Right lobe of liver (tissue), 6 donors: Measurements from ENCODE around the gene PSMG3. TPM values are rescaled to one million over a fixed set of nuclear protein-coding genes. Genes with fewer than 3 reads are reported as not detected.

Source experiments
- ATAC-seq, 4 donors: fragments of 200-7000 bp; cut with Tn5 transposase; one replicate each; pipeline ENCODE4 v1.9.1; 2020; ENCODE audit warnings: mild to moderate bottlenecking in 4 of 4, moderate library complexity in 4 of 4
- DNase-seq, 3 donors: peaks; one replicate each; pipeline ENCODE4 v3.0.0-alpha.2; 2020
- H3K27ac ChIP-seq, 3 donors: fragments of 200-600 bp; one replicate each; pipeline ENCODE4 v1.8.0; 2022
- H3K27me3 ChIP-seq, 2 donors: fragments of 200-600 bp; one replicate each; pipeline ENCODE4 v1.8.0; 2022
- H3K36me3 ChIP-seq, 4 donors: fragments of 200-600 bp; sonication (generic) in 1 of 4; one replicate each; pipeline versions ENCODE4 v1.5.1 to v1.8.0; 2017 to 2022; ENCODE audit warnings: control low read depth in 1 of 4
- H3K4me1 ChIP-seq, 4 donors: fragments of 200-600 bp; sonication (generic) in 1 of 4; one replicate each; pipeline versions ENCODE4 v1.5.1 to v1.8.0; 2017 to 2022; ENCODE audit warnings: control low read depth in 1 of 4
- H3K4me3 ChIP-seq, 3 donors: fragments of 200-600 bp; one replicate each; pipeline ENCODE4 v1.8.0; 2022
- H3K9me3 ChIP-seq, 4 donors: fragments of 200-600 bp; sonication (generic) in 1 of 4; one replicate each; pipeline versions ENCODE4 v1.5.1 to v1.8.0; 2017 to 2022; ENCODE audit warnings: control low read depth in 1 of 4
- CTCF ChIP-seq, 4 donors: fragments of 200-600 bp in 3 of 4; fragments of 450-650 bp in 1 of 4; IDR thresholded peaks; one replicate each; pipeline versions ENCODE4 v1.5.1 to v1.8.0; 2016 to 2022; ENCODE audit warnings: antibody characterized with exemption in 4 of 4, mild to moderate bottlenecking in 2 of 4
- POLR2A ChIP-seq: fragments of 450-650 bp; IDR thresholded peaks from one replicate; pipeline ENCODE4 v1.6.1; 2017; ENCODE audit warnings: antibody characterized with exemption, mild to moderate bottlenecking
- WGBS: methylation state at CpG from one replicate; pipeline ENCODE4 v1.1.6; 2018; ENCODE audit warnings: low coverage, low lambda C conversion rate; ENCODE audit not compliant: insufficient coverage; ENCODE audit errors: missing lambda C conversion rate; 5-methylcytosine and 5-hydroxymethylcytosine counted together
- intact Hi-C, 2 donors: fragments of 100-400 bp; cut with DNase I; formaldehyde crosslinking; loops; one replicate each; pipeline versions ENCODE4 v1.11.2 to v1.14.1; 2022
- total RNA-seq, 6 experiments: library from RNA; depleted of rRNA in 2 of 6; stranded (reverse); fragments of >200 nt in 2 of 6; fragmentation: NEBNext Ultra II Directional in 3 of 6; extraction: Animal tissue kit (Norgen Biotek cat#: 25700) in 3 of 6; gene quantifications; one replicate each; pipeline versions ENCODE4 v1.1.0 to v1.2.4, GENCODE V29; 2016 to 2023
- donor health status: DM: no; HTN: yes; CAD: no.
- donor health status: DM: no; HTN: no; CAD: no.
- donor health status: DM: no; HTN: no; CAD: no.
- donor health status: DM: no; HTN: yes; CAD: no.
- donor health status: DM: no; HTN: yes; CAD: no.

The PSMG3 gene
- total RNA-seq, 6 experiments from 2014 or later, result 7.6 to 28.1 (median 9.2) TPM

- no peaks in the 10 kb centered on the region for H3K9me3 ChIP-seq
- intact Hi-C loops, result no loop called here
- H3K27ac ChIP-seq, result peak overlapping the region; percentile 93 to 94 (median 94)
- H3K4me1 ChIP-seq, result peaks cover 0 to 29% (median 13%) of the 10 kb centered on the region in 4 donors
- H3K4me3 ChIP-seq, result no peak overlapping the region
- TF ChIP-seq POLR2A, result no peak
- no peak for TF ChIP-seq CTCF (IDR thresholded peaks at IDR 0.05)
- ATAC-seq (no peak), DNase-seq (no peak)
- no peaks in the 10 kb centered on the region for H3K27me3 ChIP-seq
- 36% methylated on average over 2 of the region's 7 CpGs for WGBS
- H3K36me3 ChIP-seq, result peaks cover 0 to 10% (median 7%) of the 10 kb centered on the region in 4 donors
Measured at GRCh38 chr7:1536455-1536742, 33.4 kb downstream of the PSMG3 start.

DNA sequence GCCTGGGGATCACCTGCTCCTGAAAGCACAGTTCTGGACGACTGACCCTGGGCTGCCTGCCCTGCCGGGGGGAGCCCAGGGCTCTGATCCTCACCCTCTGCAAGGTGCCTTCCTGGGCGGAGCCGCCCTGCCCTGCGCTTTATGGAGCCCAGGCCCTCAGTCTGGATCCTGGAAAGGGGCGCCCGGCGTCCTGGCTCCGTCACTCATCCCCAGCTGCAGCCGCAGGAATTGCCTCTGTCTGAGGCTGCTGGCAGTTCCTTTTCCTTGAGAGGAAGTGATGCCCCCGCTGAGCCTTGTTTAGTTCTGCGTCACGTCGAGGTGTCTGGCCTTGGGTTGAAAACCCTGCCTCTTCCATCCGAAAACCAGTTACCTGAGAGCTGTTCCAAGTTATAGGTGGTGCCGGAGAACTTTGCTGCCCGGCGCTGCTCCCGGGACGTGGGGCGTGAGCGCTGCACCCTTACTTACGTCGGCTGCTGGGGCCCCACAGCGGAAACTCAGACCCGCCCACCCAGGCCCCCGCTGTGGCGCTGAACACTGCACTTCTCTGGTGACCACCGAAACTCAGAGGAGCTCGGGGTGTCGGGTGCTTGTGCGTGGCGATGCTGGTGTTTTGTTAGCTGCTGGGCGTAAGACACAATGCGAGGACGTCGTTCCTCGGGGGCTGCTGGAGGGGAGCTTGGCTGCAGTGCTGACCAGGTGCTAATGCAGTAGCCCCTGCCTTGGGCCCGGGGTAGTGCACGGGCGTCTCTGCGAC lies 34.0 kb downstream of the PSMG3 start:
- Histone ChIP-seq H3K27ac (peak overlapping the region; percentile 93 to 94 (median 94)), H3K4me1 (peaks cover 0 to 29% (median 13%) of the 10 kb centered on the region in 4 donors), H3K4me3 (no peak overlapping the region), H3K27me3 (no peaks in the 10 kb centered on the region), H3K9me3 (no peaks in the 10 kb centered on the region), H3K36me3 (peaks cover 0 to 10% (median 7%) of the 10 kb centered on the region in 4 donors)
- TF ChIP-seq POLR2A (no peak), CTCF (IDR thresholded peaks at IDR 0.05) (no peak)
- no peak for ATAC-seq
- DNase-seq, result peak in 2 of 3 donors; percentile 26 to 47
- intact Hi-C loops, result no loop called here
- WGBS, result 90% methylated on average over 4 of the region's 42 CpGs

DNA sequence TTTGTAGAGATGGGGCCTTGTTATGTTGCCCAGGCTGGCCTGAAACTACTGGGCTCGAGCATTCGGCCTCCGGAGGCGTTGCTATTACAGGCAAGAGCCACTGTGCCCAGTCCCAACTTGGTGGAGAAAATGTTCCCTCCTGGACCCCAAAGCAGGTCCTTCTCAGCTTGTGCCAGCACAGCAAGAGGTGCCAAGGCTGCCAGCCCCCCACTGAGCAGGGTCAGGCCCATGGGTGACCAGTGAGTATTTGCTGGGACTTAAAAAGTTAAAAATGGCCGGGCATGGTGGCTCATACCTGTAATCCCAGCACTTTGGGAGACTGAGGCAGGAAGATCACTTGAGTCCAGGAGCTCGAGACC lies 34.8 kb downstream of the PSMG3 start:
- ATAC-seq, result no peak
- no peaks in the 10 kb centered on the region for H3K9me3 ChIP-seq
- no peak overlapping the region for H3K27ac ChIP-seq
- no peak for DNase-seq
- H3K27me3 ChIP-seq, result no peaks in the 10 kb centered on the region
- intact Hi-C loops, result no loop called here
- H3K36me3 ChIP-seq, result peaks cover 0 to 3% (median 1%) of the 10 kb centered on the region in 4 donors
- H3K4me3 ChIP-seq, result no peak overlapping the region
- TF ChIP-seq POLR2A (no peak), CTCF (IDR thresholded peaks at IDR 0.05) (no peak)
- peaks cover 0 to 29% (median 13%) of the 10 kb centered on the region in 4 donors for H3K4me1 ChIP-seq
- WGBS, result 53% methylated on average over 3 of the region's 6 CpGs

GRCh38 chr7:1534330-1535099 lies 35.3 kb downstream of the PSMG3 start:
- DNase-seq, result no peak
- H3K9me3 ChIP-seq, result no peaks in the 10 kb centered on the region
- H3K27me3 ChIP-seq, result no peaks in the 10 kb centered on the region
- no peaks in the 10 kb centered on the region for H3K36me3 ChIP-seq
- H3K27ac ChIP-seq, result no peak overlapping the region
- TF ChIP-seq POLR2A (no peak), CTCF (IDR thresholded peaks at IDR 0.05) (no peak)
- WGBS, result 94% methylated on average over 12 of the region's 30 CpGs
- H3K4me1 ChIP-seq, result peaks cover 0 to 29% (median 13%) of the 10 kb centered on the region in 4 donors
- intact Hi-C loops, result no loop called here
- no peak overlapping the region for H3K4me3 ChIP-seq
- ATAC-seq, result no peak
